Ramos (cell line): Measurements from ENCODE around the gene L2HGDH.

ENCODE experiments used
- in situ Hi-C: fragments of 300-500 bp; cut with MboI; formaldehyde crosslinking; loops from one replicate; pipeline ENCODE4 v1.14.3; 2022; ENCODE audit warnings: low sequenced_read_pairs; ENCODE audit not compliant: unreplicated experiment

Gene L2HGDH

DNA sequence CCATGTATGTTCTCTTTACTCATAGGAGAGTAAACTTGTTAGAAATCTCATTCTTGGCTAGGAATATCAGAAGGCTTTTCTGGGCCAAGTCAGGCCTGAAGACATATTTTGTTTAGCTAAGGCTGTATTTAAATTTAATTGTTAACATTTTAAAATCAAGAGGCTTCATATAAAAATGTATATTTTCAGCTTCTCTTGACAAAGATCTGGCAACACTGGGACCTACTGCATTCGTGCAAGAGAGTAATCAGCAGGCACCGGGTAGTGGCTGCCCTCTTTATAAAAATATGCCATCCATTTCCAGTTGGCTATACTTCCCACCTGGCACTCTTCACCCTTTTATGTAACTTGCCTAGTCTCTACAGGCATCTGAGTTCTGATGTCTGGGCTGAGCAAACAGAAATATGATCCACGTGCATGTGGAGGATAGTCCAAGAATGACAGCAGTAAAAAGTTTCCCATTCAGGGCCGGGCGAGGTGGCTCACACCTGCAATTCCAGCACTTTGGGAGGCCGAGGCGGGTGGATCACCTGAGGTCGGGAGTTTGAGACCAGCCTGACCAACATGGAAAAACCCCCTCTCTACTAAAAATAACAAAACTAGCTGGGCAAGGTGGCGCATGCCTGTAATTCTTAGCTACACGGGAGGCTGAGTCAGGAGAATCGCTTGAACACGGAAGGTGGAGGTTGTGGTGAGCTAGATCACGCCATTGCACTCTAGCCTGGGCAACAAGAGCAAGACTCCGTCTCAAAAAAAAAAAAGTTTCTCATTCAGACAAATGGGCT is 78.7 kb downstream of the L2HGDH start:
- in situ Hi-C loops: no loop called here

DNA sequence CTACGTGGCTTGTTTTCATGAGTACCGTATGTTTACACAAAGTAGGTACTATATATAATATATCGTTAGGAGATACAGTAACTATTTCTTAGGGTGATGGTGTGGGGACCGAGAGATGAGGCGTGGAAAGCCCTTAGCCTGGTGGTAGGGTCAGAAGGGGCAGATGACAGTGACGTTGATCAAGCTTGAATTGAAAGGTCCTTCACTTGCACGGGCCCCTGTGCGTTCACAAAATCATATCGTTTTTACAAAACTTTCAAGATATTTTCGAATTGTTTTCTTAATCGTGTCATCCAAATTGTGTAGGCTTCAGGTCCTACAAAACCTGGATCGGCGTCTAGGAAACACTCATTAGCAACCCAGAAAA is 79.8 kb downstream of the L2HGDH start:
- in situ Hi-C loops: no loop called here

DNA sequence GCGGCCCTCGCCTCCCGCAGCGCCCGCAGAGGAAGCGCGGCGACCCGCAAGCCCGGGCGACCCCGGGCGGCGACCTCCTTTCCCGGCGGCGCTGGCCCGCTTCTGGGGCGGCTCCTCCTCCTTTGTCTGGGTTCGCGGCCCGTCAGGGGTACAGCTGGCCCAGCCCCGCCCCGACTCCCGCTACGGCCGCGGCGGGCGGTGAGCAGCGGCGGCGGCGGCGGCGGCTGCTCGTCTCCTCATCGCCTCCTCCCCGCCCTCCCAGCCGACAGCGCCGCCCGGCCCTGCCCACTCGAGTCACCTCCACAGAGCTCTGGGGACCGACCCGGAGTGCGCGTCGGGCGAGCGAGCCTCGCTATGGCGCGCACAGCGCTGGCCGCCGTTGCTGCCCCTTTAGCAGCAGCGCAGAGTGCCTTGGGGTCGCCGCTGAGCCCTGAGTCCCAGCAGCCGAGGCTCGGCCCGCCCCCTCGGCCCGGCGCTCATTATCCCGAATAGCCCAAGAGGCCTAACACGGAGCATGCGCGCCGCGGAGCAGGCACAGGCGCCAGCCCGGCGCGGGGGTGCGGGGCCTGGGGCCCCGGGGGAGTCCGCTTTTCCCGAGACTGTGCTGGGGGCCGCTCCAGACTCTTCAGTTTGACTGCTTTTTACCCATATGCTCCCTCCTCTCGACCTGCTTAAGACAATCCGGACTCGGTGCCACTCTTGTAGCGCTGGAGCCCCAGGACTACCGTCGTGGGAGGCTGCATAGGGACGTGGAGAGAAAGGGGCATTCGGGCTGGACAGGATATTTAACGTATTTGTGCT is 80.4 kb downstream of the L2HGDH start, which contains the start of gene SOS2:
Gene SOS2, minus strand, starts transcription at position 104 of the 801 bp plus-strand sequence. CDS start 295 bp downstream, outside the sequence.
- in situ Hi-C loops: no loop called here

DNA sequence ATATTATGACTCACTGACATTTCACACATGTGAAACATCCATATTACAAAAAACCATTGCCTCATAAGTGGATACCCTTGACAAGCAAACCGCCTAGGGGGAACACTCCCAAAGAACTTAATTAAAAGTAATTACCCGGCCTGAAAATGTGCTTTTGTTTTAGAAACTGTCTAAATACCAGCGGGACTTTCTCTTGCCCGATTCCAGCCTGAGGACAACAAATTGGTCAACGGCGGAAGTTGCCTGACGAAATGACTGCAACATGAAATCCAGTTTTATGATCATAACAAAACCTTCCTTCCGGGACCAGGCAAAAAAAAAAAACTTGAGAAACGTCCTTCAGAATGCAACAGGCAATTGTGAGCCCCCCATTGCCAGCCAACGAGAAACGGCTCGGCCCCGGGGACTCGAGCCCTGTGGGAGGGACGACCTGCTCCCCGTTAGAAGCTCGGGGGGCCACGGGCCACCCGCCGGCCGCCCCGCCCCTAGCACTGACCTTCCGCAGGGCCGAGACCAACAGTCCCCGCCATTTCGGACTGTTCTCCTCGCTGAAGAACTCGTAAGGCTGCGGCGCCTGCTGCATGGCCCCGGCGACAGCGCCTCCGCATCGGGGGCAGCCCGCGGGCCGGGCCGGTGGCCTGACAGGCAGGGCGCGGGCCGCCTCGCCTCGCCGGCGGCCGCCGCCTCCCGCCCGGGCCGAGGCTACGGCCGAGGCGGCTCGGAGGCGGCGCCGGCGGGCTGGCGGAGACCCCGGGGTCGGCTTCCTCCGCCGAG is 81.1 kb downstream of the L2HGDH start:
- in situ Hi-C loops: no loop called here

DNA sequence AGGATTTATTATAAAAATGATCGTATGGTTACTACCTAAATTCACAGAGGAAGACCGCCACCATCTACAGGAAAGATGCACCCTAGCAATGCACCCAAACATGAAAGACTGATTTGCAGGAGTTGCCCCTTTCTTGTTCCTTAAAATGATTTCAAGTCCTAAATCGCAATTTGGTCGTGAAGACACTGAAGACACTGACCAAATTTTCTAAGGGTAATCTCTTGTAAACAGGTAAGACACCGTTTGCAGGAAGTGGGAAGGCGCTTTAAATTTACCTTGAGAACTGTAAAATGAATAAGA is 81.7 kb downstream of the L2HGDH start:
- in situ Hi-C loops: no loop called here

DNA sequence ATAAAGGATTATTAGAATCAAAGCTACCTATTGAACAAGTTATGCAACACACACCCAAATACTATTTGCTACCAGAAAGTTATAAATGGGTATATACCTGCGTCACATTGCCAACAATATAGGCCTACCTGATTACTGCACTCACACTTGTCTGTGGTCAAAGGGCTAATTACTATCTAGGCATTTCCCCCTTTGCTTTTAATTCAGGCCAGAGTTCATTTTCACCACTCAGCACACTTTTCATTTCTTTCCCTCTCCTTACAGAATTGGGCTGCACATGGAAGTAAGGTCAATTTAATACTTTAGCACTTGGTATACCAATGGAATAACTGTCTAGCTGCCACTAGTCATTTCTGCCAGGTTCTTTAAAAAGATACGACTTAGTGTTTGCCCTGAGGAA is 82.3 kb downstream of the L2HGDH start:
- in situ Hi-C loops: no loop called here

DNA sequence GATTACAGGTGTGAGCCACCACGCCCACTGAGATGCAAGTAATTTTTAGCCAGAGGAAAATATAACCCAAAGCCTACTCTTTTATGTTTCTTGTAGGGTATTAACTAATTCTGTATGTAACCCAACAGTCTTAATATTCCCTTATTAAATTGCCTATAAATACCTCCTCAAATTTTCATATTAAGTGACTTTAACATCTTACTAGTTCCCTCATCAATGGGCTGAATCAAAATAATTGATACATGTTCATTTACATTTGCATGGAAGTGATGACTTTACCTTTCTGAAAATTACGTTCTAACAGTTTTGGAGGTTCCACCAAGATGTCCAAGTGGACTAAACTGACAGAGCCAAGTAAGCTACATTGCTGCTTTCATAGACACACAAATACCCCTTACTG is 83.7 kb downstream of the L2HGDH start:
- in situ Hi-C loops: no loop called here

DNA sequence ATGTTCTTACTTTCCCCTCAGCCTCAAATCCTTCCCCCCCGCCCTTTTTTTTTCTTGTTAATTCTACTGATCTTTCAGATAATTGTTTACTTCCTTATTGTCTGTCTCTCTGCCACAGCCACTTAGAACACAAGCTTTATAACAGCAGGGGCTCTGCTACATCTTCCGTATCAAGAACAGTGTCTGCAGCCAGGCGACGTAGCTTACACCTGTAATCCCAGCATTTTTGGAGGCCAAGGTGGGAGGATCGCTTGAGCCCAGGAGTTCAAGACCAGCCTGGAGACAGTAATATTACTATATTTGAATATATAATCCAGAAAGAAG is 86.1 kb downstream of the L2HGDH start:
- in situ Hi-C loops: no loop called here

DNA sequence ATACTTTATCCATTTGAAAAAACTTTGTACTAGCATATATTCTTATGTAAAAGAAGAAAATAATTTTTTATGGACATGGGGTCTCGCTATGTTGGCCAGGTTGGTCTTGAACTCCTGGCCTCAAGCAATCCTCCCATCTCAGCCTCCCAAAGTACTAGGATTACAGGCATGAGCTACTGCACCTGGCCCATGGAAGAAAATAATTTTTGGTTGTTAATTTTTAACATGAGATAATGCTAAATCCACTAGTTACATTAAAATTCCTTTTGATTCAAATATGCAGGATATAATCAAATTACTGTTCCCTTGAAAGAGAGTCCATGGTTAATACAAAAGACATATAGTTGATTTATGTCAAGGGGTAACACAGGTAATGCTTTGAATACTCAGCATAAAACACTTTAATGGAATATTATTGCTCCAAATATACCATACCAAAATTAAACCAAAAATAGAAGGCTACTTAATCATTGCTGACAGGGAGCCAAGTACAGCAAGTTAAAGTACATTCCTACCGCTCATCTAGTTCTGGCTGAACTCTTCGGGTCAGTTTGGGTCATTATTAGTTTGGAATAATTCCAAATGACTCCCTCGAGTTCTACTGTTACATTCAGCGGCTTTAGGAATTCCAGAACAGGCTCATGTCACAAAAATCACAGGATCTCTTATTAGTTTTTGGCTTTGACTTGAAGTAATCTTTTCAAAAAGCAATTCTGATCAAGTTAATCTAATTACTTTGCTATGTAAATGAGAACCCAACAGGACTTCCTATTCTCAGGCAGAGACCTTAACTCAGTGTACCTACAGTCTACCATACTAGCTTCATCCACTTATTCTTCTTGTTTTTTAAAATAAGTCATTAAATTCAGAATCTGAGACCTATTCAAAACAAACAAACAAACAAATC is 86.7 kb downstream of the L2HGDH start:
- in situ Hi-C loops: no loop called here

DNA sequence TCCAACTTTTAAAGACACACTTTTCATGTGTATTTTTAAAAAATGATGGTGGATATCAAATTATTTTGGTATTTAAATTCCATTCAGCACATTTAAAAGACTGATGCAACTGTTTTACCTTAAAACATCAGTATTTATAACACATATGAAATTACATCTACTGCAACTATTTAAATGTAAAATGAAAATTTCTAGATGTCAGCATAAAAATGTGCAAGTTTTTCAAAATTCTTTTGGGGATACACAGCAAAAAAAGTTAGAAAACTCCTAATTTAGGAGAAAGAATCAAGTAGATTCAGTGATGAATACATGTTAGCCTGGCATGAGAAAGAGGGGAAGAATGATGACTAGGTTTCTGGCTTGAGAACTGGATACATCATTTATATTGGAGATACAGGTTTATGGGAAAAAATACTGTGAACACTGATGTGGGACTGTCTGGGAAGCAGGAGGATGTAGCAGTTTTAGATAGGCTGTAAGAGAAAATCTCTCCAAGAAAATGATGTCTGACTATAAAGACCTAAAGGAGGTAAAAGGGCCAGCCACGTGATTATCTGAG is 89.9 kb downstream of the L2HGDH start:
- in situ Hi-C loops: no loop called here

DNA sequence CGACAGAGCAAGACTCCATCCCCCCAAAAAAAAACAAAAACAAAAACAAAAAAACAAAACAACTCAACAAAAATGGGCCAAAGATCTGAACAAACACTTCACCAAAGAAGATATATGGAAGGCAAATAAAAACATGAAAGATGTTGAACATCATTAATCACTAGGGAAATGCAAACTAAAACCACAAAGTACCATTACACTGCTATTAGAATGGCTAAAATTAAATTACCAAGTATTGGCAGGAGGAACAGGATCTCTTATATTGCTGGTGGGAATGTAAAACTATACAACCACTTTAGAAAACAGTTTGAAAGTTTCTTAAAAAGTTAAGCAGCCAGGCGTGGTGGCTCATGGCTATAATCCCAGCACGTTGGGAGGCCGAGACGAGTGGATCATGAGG is 93.5 kb downstream of the L2HGDH start:
- in situ Hi-C loops: no loop called here

DNA sequence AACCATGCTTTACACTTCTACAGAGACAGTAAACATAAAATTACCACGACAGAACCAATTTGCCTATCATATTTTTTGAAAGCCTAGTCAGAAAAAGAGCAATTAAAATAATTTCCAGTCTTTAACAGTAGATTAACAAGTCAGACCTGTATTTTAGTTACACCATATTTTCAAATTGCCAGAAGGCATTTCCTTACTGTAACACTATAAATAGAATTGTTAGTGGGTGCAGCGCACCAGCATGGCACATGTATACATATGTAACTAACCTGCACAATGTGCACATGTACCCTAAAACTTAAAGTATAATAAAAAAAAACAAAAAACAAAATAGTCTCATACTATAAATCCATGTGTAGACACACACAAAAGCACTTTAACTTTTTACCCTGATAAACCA is 96.6 kb downstream of the L2HGDH start:
- in situ Hi-C loops: no loop called here

DNA sequence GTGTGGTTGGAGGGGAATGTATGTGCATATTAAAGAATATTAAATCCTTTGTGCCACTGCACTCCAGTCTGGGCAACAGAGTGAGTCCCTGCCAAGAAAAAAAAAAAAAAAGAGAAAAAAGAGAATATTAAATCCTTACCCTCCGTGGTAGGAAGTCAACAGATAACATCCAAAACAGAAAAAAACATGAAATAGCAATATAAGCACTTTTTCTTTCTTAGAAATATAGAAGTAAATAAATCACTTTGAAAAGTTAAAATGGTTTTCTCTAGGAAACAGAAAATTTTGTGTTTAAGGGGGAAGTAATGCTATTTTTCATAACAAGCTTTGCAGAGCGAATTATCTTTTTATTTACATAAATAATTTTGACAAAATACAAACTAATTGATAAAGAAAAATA is 98.2 kb downstream of the L2HGDH start:
- in situ Hi-C loops: no loop called here

DNA sequence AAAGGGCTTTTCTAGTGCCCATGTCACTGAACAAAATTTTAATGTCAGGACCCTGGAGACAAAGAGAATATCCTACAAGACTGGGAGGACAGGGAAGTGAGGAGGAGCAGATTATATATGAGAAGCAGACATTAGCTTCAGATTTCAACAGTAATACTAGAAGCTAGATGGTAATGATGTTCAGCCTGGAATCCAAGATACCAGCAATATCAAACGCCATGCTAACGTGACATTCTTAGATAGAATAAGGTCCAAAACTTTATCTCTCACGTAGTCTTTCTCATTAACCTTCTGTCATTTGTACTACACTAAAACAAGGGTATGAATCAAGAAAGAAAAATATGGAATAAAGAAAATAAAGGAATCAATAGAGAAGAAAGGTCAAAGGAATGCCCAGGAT is 99.3 kb downstream of the L2HGDH start:
- in situ Hi-C loops: no loop called here

DNA sequence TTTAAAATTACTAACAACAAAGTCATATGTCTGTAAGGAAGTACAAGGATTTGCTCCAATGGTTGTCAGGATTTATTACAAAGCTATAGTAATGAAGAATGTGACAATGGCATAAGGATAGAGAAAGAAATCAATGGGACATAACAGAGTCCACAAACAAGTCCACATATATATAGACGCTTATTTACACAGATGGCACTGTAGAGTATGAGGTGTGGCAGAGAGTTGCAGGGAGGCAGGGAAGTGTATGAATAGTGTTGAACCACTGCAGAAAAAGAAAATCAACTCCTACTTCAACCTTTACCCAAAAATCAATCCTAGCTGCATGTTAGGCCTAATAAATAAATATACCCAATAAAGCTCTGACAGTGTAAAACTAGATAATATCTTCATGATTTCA is 102.0 kb downstream of the L2HGDH start:
- in situ Hi-C loops: no loop called here

DNA sequence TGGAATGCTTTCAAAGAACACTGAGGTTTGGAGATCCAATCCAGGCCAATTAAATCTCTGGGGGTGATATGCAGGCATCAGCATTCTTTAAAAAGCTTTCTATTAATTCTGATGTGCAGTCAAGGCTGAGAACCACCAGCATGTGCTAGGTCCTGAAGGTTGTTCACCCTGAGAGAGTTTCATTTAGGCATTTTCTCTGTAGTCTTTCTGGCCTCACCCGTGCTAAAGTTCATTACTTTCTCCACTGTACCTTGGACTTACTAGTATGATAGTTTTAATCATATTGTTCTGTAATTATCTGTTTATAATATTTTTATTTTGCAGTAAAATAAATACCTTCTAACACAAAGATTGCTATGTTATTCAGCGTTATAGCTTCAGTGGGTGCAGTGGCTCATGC is 113.5 kb downstream of the L2HGDH start:
- in situ Hi-C loops: no loop called here

DNA sequence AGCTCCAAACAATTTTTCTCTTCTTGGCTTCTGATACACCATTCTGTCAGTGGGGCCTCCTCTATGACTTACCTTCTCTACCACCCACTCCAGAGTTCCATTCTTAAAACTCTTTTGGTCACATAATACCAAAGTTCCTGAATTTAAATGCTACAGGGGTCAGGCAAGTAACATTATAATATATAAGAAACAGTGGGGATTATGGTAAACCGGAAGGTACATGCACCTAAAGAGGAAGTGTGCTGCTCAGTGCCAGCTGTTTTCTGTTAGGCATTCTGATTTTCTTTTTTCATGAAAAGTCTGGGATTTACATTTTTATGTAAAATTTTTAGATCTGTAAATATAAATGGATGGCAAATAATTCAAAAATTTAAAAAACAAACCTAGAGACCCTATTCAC is 120.5 kb downstream of the L2HGDH start:
- in situ Hi-C loops: no loop called here
